ENCODE data around the gene PTPN1. TPM values are rescaled to one million over a fixed set of nuclear protein-coding genes. Genes with fewer than 3 reads are reported as not detected.

PTPN1 gene
- total and polyA plus RNA-seq, 2 experiments from 2014 or later: 16.9 to 26.4 TPM

- no peaks in the 10 kb centered on the region for H3K36me3 Mint-ChIP-seq (ENCODE audit: low read depth)
- ATAC-seq: no peak
- no peak overlapping the region for H3K27ac Mint-ChIP-seq
- no peak overlapping the region for H3K27ac ChIP-seq (ENCODE audit: low read depth)
- no peaks in the 10 kb centered on the region for H3K36me3 ChIP-seq (ENCODE audit: insufficient read depth)
- H3K4me2 ChIP-seq: no peak overlapping the region
- no peaks in the 10 kb centered on the region; the same call in 1 of the 2 replicates for H4K20me1 ChIP-seq (replicated peaks; ENCODE audit: insufficient read depth)
- H2AFZ ChIP-seq: no peak overlapping the region
- no peak overlapping the region for H3K4me3 Mint-ChIP-seq
- TF ChIP-seq JUNB (IDR thresholded peaks at IDR 0.05; ENCODE audit: unreplicated experiment): no peak
- TF ChIP-seq EZH2 (IDR thresholded peaks at IDR 0.05; ENCODE audit: low read depth, unreplicated experiment): no peak
- no peak for TF ChIP-seq STAT1 (IDR thresholded peaks at IDR 0.05; ENCODE audit: unreplicated experiment)
- TF ChIP-seq NANOG (IDR thresholded peaks at IDR 0.05; ENCODE audit: borderline replicate concordance): no peak
- no peak for TF ChIP-seq ZNF114 (CRISPR knock-in tag; IDR thresholded peaks at IDR 0.05)
- TF ChIP-seq ZNF462 (CRISPR knock-in tag; IDR thresholded peaks at IDR 0.05): no peak
- TF ChIP-seq, protein P1, sequence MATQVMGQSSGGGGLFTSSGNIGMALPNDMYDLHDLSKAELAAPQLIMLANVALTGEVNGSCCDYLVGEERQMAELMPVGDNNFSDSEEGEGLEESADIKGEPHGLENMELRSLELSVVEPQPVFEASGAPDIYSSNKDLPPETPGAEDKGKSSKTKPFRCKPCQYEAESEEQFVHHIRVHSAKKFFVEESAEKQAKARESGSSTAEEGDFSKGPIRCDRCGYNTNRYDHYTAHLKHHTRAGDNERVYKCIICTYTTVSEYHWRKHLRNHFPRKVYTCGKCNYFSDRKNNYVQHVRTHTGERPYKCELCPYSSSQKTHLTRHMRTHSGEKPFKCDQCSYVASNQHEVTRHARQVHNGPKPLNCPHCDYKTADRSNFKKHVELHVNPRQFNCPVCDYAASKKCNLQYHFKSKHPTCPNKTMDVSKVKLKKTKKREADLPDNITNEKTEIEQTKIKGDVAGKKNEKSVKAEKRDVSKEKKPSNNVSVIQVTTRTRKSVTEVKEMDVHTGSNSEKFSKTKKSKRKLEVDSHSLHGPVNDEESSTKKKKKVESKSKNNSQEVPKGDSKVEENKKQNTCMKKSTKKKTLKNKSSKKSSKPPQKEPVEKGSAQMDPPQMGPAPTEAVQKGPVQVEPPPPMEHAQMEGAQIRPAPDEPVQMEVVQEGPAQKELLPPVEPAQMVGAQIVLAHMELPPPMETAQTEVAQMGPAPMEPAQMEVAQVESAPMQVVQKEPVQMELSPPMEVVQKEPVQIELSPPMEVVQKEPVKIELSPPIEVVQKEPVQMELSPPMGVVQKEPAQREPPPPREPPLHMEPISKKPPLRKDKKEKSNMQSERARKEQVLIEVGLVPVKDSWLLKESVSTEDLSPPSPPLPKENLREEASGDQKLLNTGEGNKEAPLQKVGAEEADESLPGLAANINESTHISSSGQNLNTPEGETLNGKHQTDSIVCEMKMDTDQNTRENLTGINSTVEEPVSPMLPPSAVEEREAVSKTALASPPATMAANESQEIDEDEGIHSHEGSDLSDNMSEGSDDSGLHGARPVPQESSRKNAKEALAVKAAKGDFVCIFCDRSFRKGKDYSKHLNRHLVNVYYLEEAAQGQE (IDR thresholded peaks at IDR 0.05; ENCODE audit: unreplicated experiment): no peak
- no peak for TF ChIP-seq CTCF (conservative IDR thresholded peaks at IDR 0.05; ENCODE audit: low read depth in 2 of 2)
- TF ChIP-seq CREB1 (CRISPR knock-in tag; IDR thresholded peaks at IDR 0.05; ENCODE audit: low read depth): no peak
- no peak for TF ChIP-seq POLR2AphosphoS5 (IDR thresholded peaks at IDR 0.05; ENCODE audit: low read depth)
- TF ChIP-seq EZH2phosphoT487 (IDR thresholded peaks at IDR 0.05; ENCODE audit: unreplicated experiment): no peak
- no peak for TF ChIP-seq ZNF331 (CRISPR knock-in tag; IDR thresholded peaks at IDR 0.05; ENCODE audit: low read depth)
- TF ChIP-seq, protein P2, sequence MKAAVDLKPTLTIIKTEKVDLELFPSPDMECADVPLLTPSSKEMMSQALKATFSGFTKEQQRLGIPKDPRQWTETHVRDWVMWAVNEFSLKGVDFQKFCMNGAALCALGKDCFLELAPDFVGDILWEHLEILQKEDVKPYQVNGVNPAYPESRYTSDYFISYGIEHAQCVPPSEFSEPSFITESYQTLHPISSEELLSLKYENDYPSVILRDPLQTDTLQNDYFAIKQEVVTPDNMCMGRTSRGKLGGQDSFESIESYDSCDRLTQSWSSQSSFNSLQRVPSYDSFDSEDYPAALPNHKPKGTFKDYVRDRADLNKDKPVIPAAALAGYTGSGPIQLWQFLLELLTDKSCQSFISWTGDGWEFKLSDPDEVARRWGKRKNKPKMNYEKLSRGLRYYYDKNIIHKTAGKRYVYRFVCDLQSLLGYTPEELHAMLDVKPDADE (IDR thresholded peaks at IDR 0.05): no peak
- H3F3A ChIP-seq (replicated peaks; ENCODE audit: low read depth): no peaks in the 10 kb centered on the region
- no peaks in the 10 kb centered on the region for H3K27me3 ChIP-seq (ENCODE audit: insufficient read depth)
- DNase-seq (ENCODE audit: low spot score): no peak
- H3K9me3 Mint-ChIP-seq: no peaks in the 10 kb centered on the region
- H3K27me3 Mint-ChIP-seq (ENCODE audit: insufficient read depth, low read depth, poor library complexity): peaks cover 4% of the 10 kb centered on the region
- no peaks in the 10 kb centered on the region for H3K79me2 ChIP-seq (replicated peaks; ENCODE audit: insufficient read depth)
- no peaks in the 10 kb centered on the region for H3K4me1 ChIP-seq (ENCODE audit: insufficient read depth)
- peaks cover 11% of the 10 kb centered on the region for H3K4me1 Mint-ChIP-seq
- H3K4me3 ChIP-seq: no peak overlapping the region
- H3K9me2 ChIP-seq (ENCODE audit: insufficient read depth): no peaks in the 10 kb centered on the region
These were observed 85.3 kb downstream of the PTPN1 start for GRCh38 chr20:50595433-50595895.

Data from GM23338 (cell line).